Fibroblast of the aortic adventitia (primary cell): Measurements from ENCODE around the gene ANKRD53. TPM values are rescaled to one million over a fixed set of nuclear protein-coding genes. Genes with fewer than 3 reads are reported as not detected.

Experiments
- DNase-seq: peaks from one replicate; pipeline ENCODE4 v3.0.0-alpha.2; 2010; ENCODE audit warnings: low read depth
- H3K4me3 ChIP-seq: 2 replicates; pipeline ENCODE4 v1.5.1; 2011; ENCODE audit warnings: low read depth, mild to moderate bottlenecking, control low read depth, low read length, moderate library complexity
- total RNA-seq: library from RNA; depleted of rRNA; stranded (reverse); fragments of >200 nt; gene quantifications from 2 replicates; pipeline ENCODE4 v1.2.3, GENCODE V29; 2012; ENCODE audit warnings: low replicate concordance
- TF ChIP-seq, protein P1 (sequence below): IDR thresholded peaks from 2 replicates; pipeline ENCODE4 v1.5.1; 2011; ENCODE audit warnings: mild to moderate bottlenecking, low read length, control low read depth, inconsistent platforms; ENCODE audit not compliant: insufficient read depth

The ANKRD53 gene
- total RNA-seq, 1 donor: 1.1 TPM

DNA sequence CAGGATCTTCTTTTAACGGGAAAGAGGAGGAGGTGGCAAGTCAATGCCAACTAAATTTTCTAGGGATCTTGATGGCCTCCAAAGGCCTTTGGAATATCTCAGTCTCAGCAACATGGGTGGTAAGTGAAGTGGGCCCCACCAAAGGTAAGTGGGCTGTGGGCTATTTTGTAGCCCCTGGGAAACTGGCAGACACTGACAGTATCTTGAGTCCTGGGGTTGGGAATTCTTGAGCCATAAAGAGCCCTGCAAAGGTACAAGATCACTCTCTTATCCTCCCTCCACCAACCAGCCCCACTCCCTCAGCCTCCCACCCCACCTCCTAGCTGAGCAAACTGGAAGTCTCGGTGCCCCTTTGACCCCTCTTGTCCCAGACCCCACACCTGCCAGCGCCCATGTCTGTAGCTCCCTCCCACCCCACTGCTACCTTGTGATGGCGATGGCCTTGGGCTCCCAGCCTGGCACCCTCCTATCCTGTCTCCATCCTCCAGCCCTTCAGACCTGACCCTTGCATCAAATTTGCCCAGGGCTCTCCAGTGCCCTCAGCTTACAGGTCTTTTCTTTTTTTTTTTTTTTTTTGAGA lies 34.2 kb upstream of the ANKRD53 start:
- H3K4me3 ChIP-seq: no peak overlapping the region
- no peak for DNase-seq
- TF ChIP-seq, protein P1, sequence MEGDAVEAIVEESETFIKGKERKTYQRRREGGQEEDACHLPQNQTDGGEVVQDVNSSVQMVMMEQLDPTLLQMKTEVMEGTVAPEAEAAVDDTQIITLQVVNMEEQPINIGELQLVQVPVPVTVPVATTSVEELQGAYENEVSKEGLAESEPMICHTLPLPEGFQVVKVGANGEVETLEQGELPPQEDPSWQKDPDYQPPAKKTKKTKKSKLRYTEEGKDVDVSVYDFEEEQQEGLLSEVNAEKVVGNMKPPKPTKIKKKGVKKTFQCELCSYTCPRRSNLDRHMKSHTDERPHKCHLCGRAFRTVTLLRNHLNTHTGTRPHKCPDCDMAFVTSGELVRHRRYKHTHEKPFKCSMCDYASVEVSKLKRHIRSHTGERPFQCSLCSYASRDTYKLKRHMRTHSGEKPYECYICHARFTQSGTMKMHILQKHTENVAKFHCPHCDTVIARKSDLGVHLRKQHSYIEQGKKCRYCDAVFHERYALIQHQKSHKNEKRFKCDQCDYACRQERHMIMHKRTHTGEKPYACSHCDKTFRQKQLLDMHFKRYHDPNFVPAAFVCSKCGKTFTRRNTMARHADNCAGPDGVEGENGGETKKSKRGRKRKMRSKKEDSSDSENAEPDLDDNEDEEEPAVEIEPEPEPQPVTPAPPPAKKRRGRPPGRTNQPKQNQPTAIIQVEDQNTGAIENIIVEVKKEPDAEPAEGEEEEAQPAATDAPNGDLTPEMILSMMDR: no peak

DNA sequence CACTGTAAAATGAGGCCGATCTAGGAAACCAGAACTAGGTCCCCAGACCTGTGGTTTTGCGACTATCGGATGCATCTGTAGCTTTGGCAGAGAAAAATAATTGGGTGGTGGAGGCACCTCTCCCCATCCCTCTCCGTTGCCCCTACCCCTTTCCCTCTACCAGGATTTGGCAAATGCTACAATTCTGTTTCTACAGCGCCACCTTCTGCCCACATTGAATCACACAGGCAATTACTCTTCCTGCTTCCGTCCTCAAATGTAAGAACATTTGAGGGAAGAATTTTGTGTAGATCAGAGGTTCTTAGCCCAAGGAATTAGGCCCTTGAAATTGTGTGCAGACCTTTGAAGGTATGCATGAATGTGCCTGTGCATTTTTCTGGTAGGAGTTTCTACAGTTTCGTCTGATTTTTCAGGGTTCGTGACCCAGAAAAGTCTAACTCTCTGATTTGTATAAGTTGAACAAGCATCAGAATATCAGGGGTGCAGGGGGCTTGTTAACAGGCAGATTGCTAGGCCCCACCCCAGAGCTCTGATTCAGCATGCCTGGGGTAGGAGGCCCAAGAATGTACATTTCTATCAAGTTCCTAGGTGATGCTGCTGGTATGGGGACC lies 31.5 kb upstream of the ANKRD53 start:
- TF ChIP-seq, protein P1: peak; percentile 83
- DNase-seq: peak; percentile 70
- no peak overlapping the region for H3K4me3 ChIP-seq

DNA sequence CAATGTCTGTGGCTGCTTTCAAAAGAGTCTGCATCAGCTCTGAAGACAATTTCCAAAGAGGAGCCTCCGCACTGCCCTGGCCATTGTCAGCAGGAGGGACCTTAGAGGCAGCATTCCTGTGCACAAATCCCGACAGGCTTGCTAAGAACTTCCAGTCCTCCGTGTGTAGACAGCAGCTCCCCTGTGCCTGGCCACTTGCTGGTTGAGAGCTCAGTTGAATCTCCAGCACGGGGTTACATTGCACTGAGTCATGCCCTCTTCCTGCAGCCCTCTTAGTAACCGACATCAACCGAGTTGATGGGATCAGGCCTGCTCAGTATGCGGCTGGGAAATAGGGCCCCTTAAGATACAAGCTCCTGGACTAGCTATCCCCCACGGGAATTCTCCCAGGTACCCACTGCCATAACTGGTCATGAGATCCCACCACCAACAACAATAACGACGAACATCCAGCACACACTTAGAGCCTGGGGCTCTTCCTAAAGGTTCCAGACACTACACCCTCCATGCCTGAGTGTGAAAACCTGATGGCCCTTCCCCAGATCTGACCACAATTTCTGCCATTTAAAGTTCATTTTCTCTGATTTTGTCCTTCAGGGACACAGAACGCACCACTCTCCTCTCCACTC lies 30.8 kb upstream of the ANKRD53 start:
- DNase-seq: peak; percentile 41
- H3K4me3 ChIP-seq: peak overlapping the region; percentile 28

GRCh38 chr2:70948337-70949003 lies 30.0 kb upstream of the ANKRD53 start:
- TF ChIP-seq, protein P1: peak; percentile 82
- peak overlapping the region; percentile 49 for H3K4me3 ChIP-seq
- DNase-seq: peak; percentile 77

More for the DNA sequence above, 30.8 kb upstream of the ANKRD53 start:
- TF ChIP-seq, protein P1: no peak

DNA sequence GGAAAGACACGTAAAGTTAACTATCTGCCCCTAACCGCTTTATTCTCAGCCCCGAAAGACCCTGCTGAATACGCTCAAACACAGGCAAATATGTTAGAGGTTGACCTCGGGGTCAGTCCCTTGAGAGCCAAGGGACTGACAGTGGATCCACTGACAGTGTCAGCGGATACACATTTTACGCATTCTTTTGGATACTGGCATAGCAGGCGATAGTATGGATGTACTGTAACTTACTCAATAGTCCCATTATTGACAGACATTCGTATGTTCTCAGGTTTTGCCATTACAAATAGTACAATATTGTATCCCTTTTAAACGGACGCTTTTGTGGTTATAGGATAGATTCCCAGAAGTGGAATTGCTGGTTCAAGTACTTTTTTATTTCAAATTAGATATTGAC lies 29.3 kb upstream of the ANKRD53 start:
- TF ChIP-seq, protein P1: no peak
- no peak overlapping the region for H3K4me3 ChIP-seq
- no peak for DNase-seq

- TF ChIP-seq, protein P1: no peak
- DNase-seq: no peak
- no peak overlapping the region for H3K4me3 ChIP-seq
These were observed 23.5 kb upstream of the ANKRD53 start for GRCh38 chr2:70954886-70955285.
